Psoas muscle (tissue), 8 donors: ENCODE data around the gene KIDINS220. TPM values are rescaled to one million over a fixed set of nuclear protein-coding genes. Genes with fewer than 3 reads are reported as not detected.

ENCODE experiments used
- ATAC-seq, 4 donors: fragments of 200-7000 bp; cut with Tn5 transposase; one replicate each; pipeline ENCODE4 v1.9.1; 2020; ENCODE audit warnings: moderate library complexity in 3 of 4, mild to moderate bottlenecking in 2 of 4
- DNase-seq, 2 donors: peaks; one replicate each; pipeline ENCODE4 v3.0.0-alpha.2; 2020
- H3K27ac ChIP-seq: fragments of 200-600 bp; one replicate; pipeline ENCODE4 v1.8.0; 2022
- H3K27me3 ChIP-seq, 3 donors: fragments of 200-600 bp in 1 of 3; one replicate each; pipeline versions ENCODE4 v1.6.1 to v1.8.0; 2013 to 2022; ENCODE audit warnings: low read length in 2 of 3, mild to moderate bottlenecking in 2 of 3, moderate library complexity in 1 of 3; ENCODE audit not compliant: insufficient read depth in 3 of 3
- H3K36me3 ChIP-seq, 2 donors: fragments of 200-600 bp in 1 of 2; one replicate each; pipeline versions ENCODE4 v1.6.1 to v1.8.0; 2013 to 2022; ENCODE audit warnings: low read depth in 1 of 2, mild to moderate bottlenecking in 1 of 2, moderate library complexity in 1 of 2; ENCODE audit not compliant: insufficient read depth in 1 of 2
- H3K4me1 ChIP-seq: fragments of 200-600 bp; one replicate; pipeline ENCODE4 v1.8.0; 2022
- H3K4me3 ChIP-seq: fragments of 200-600 bp; one replicate; pipeline ENCODE4 v1.8.0; 2022; ENCODE audit warnings: mild to moderate bottlenecking
- H3K9me3 ChIP-seq: fragments of 200-600 bp; one replicate; pipeline ENCODE4 v1.8.0; 2022
- CTCF ChIP-seq: fragments of 200-600 bp; IDR thresholded peaks from one replicate; pipeline ENCODE4 v1.8.0; 2022; ENCODE audit warnings: antibody characterized with exemption
- WGBS, 3 donors: extraction: QIAGEN DNeasy Blood & Tissue Kit; methylation state at CpG; one replicate each; pipeline versions ENCODE4 v1.1.6 to v1.1.7; 2013; 5-methylcytosine and 5-hydroxymethylcytosine counted together
- intact Hi-C, 2 donors: fragments of 100-400 bp; cut with DNase I; formaldehyde crosslinking; loops; one replicate each; pipeline versions ENCODE4 v1.11.0 to v1.14.2; 2022
- polyA plus RNA-seq, 3 donors: library from polyadenylated mRNA; stranded (reverse); fragments of 200-250 nt; gene quantifications; one replicate each; pipeline ENCODE4 v1.2.3, GENCODE V29; 2013
- total RNA-seq, 4 donors: library from RNA; stranded (reverse); fragmentation: NEBNext Ultra II Directional in 2 of 4; extraction: Animal tissue kit (Norgen Biotek cat#: 25700) in 2 of 4; gene quantifications; one replicate each; pipeline versions ENCODE4 v1.2.1 to v1.2.4, GENCODE V29; 2021 to 2023
- donor health status: healthy with polysubstance abuse.
- donor health status: DM: no; HTN: no; CAD: no; lungs with moderate emphysema.
- donor health status: Bipolar disorder and iron deficiency.
- donor health status: healthy.
- donor health status: DM: yes; HTN: yes; CAD: no.
- donor health status: DM: no; HTN: no; CAD: no.
- donor health status: DM: no; HTN: no; CAD: no.
- donor health status: DM: yes; HTN: yes; CAD: no.

KIDINS220 gene
- total and polyA plus RNA-seq, 7 donors: 7.5 to 52.0 (median 40.4) TPM

DNA sequence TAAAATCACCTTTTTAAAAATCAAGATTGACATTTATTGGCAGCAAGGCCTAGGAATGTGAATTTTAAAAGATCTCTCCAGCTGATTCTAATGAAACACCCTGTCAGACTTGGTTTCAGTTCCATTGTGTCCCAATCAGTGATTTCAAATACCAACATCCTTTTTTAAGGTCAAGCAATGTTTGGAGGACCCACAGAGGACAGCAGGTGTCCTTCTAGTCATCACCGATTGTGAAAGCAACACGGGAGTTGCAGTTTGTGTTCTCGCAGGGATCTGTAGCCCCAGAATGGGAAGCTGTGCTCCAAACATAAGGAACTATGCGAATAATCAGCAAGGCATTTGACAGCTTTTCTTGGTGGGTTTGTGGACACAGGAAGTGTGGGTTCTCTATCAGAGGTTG is 4.5 kb upstream of the KIDINS220 start:
- no peak for TF ChIP-seq CTCF
- no peaks in the 10 kb centered on the region for H3K9me3 ChIP-seq
- no peak overlapping the region for H3K4me3 ChIP-seq
- no peak for DNase-seq
- no peaks in the 10 kb centered on the region for H3K36me3 ChIP-seq
- 71 to 88% (median 83%) methylated on average over 4 of the region's 4 CpGs for WGBS, 3 donors
- no peak overlapping the region for H3K27ac ChIP-seq
- no peaks in the 10 kb centered on the region for H3K4me1 ChIP-seq
- intact Hi-C loops: no loop called here
- H3K27me3 ChIP-seq: peaks cover 0 to 8% (median 0%) of the 10 kb centered on the region in 3 donors
- ATAC-seq: no peak

GRCh38 chr2:8840475-8841091 is 3.2 kb upstream of the KIDINS220 start:
- no peaks in the 10 kb centered on the region for H3K36me3 ChIP-seq
- no peak for TF ChIP-seq CTCF
- no peak overlapping the region for H3K27ac ChIP-seq
- H3K27me3 ChIP-seq: peaks cover 0 to 4% (median 0%) of the 10 kb centered on the region in 3 donors
- intact Hi-C loops: no loop called here
- no peak for DNase-seq
- 73 to 81% (median 75%) methylated on average over 12 of the region's 12 CpGs for WGBS, 3 donors
- H3K4me3 ChIP-seq: no peak overlapping the region
- H3K4me1 ChIP-seq: peaks cover 5% of the 10 kb centered on the region
- no peak for ATAC-seq
- H3K9me3 ChIP-seq: no peaks in the 10 kb centered on the region

DNA sequence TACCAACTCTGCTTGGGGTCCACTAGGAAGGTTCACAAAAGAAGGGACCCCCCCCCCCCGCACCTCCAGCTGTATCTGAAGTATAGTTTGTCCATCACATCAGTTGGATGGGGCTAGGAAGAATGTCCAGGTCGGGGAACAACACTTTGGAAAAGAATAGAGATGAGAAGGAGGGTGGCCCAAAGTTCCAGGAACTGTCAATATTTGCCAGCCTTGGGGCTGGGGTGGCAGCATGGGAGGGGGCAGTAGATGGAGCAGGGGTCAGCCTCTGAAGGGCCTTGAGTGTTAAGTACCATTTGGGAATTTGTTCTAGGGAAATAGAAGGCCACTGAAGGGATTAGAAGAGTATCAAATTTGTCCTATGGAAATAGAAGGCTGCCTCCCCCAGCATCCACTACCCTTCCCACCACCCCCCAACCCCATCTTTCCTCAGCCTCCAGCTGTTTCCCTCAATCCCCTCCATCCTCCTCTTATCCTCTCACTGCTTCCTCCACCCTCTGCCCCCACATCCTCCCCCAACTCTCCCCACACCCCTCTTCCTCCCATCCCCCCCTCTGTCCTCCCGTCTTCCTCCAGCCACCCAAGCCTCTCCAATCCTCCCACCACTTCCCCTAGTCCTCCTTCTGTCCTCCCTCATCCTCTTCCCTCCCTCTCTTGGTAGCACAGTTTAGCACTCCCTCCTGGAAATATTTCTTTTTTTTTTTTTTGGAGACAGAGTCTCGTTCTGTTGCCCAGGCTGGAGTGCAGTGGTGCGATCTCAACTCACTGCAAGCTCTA is 2.0 kb upstream of the KIDINS220 start:
- 68 to 83% (median 77%) methylated on average over 5 of the region's 5 CpGs for WGBS, 3 donors
- Histone ChIP-seq H3K27me3 (no peaks in the 10 kb centered on the region), H3K4me3 (no peak overlapping the region), H3K9me3 (no peaks in the 10 kb centered on the region), H3K4me1 (peaks cover 17% of the 10 kb centered on the region), H3K36me3 (no peaks in the 10 kb centered on the region), H3K27ac (no peak overlapping the region)
- DNase-seq (no peak), ATAC-seq (no peak)
- no peak for TF ChIP-seq CTCF
- intact Hi-C loops: no loop called here

- Histone ChIP-seq H3K9me3 (no peaks in the 10 kb centered on the region), H3K27me3 (no peaks in the 10 kb centered on the region), H3K4me1 (peaks cover 26% of the 10 kb centered on the region), H3K4me3 (peak overlapping the region; percentile 98), H3K27ac (peak overlapping the region; percentile 85), H3K36me3 (no peaks in the 10 kb centered on the region)
- no peak for TF ChIP-seq CTCF
- WGBS, 3 donors: 75 to 82% (median 76%) methylated on average over 11 of the region's 11 CpGs
- intact Hi-C loops: no loop called here
- DNase-seq (no peak), ATAC-seq (peak; percentile 21 to 44 (median 22))
Measured at GRCh38 chr2:8837795-8838140, 355 bp upstream of the KIDINS220 start.
